ENCODE data around the gene SLC7A5.
A peak's percentile ranks its signal among the peaks of the same experiment; 100 is the strongest.
"Not testable (repeated sequence)": the region's sequence is repeated elsewhere in the genome, so short reads cannot be mapped to it uniquely, and the experiment has no call there.

SLC7A5 gene

DNA sequence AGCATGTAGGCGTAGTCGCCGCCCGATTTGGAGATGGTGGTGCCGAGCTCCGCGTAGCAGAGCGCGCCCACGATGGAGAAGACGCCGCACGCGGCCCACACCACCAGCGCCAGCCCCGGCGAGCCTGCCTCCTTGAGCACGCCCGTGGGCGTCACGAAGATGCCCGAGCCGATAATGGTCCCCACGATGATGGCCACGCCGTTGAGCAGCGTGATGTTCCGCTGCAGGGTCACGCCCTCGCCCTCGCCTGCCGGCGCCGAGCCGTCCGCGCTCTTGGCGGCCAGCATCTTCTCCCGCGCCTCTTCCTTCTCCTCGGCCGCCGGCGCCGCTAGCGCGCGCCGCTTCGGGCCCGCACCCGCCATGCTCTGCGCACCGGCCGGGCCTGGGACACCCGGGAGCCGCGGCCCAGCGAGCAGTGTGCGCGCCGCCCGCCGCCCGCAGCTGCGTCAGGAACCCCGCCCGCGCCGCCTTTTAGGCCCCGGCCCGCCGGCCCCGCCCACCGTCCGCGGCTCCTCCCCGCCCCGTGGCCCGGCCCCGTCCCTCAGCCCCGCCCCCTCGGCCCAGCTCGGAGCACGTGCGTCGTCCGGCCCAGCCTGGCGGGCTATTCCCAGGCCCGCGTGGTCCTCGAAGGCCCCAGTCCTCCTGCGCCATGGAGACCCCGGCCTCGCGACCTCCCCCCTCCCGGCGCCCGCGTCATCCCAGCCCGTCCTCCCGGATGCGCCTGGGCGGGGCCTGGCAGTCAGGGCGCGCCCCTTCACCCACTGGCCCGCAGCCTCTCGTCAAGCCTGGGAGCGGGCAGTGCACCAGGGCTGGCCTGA lies at the start of gene SLC7A5:
TSS of gene SLC7A5 (minus strand) at position 447 of the 818 bp plus-strand sequence. CDS start at position 362, 85 bp downstream.
- peak; percentile 94 for DNase-seq

DNA sequence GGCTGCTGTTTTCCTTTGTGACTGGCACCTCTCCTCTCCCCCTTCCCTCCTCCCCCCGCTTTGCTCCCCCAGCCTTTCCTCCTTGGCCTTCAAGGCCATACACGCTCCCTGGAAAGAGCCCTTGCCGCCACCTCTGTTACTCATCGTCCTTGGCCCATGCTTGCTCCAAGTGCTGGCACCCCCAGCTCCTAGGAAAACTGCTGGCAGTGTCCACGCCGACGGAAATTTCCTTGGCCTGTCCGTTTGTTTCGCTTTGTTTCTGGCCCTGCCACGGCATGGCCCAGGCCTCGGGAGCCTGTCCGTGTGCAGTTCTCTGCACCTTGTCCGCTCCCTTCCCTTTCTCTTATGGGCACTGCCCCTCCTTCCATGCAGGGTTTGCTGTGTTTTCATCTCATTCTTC lies 49.0 kb upstream of the SLC7A5 start:
- no peak for DNase-seq

DNA sequence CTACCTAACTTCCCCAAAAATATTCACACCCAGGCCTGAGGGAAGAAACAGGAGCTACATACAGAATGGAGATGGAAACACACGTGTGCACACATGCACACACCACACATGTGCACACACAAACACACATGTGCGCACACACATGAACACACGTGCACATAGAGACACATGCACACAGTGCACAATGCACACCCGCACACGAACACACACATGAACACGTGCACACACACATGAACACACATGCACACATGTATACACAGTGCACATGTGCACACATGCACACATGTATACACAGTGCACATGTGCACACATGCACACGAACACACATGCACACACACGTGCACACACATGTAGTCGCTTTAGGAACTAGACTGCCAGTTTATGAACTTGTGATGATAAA lies 48.2 kb upstream of the SLC7A5 start:
- no peak for DNase-seq

DNA sequence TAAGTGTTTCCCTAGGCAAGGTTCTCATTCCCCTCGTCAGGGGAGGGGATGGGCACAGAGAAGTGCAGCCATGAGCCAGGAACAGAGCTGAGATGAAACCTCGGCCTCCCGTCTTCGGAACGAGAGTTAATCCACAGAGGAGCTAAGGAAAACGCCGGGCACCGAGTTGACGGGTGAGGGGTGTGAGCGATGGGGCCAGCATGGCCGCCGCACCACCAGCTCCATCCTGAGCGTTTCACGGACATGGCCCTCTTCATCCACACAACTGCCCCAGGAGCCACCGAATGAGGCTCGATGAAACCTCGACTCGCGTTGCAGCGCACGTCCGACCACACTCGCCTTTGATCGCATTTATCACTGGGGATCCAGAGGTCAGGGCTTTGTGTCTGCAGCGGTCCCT lies 45.5 kb upstream of the SLC7A5 start:
- no peak for DNase-seq

DNA sequence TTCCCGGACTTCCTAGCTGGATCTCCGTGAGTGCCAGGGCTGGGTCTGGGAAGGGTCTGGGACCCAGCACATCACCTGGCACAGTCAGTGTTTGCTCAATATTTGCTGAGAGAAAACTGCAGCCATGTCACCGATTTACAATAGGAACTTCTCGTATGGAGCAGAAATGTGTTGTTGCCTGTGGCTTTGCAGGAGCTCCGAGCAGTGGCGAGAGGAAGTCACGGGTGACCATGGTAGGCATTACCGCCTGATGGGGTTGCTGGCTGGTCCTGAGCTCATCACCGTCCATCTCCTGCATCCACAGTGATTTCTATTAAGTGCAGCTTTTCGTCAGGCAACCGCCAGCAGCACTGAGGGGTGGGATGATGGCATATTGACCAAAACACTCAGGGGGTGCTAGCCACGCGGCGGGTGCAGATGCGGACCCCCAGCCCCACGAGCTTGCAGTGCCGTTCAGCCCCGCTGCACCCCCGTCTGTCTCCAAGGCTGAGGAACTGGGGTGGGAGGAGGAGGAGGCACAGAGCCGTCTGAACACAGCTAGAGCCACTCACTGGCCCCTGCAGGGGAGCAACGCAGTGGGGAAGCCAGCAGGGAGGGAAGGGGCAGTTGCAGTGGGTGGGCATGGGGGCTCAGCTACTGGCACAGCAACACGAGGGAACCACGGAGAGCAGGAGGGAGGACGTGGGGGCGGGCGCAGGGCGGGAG lies 44.9 kb upstream of the SLC7A5 start:
- DNase-seq = not testable (repeated sequence)

DNA sequence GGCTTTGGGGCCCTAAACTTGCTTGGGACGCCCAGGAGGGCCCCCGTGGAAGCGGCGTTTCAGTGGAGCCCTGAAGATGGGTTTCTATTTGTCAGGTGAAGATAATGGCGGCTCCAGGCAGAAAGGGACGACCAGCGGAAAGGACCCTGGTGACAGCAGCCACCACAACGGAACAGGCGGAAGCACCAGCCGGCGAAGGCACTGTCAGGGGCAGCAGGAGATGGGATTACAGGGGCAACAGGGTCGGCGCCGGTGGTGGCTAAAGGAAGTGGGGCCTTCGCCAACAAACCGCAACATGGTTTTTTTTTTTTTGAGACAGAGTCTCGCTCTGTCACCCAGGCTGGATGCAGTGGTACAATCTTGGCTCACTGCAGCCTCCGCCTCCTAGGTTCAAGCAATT lies 43.4 kb upstream of the SLC7A5 start:
- DNase-seq = not testable (repeated sequence)

DNA sequence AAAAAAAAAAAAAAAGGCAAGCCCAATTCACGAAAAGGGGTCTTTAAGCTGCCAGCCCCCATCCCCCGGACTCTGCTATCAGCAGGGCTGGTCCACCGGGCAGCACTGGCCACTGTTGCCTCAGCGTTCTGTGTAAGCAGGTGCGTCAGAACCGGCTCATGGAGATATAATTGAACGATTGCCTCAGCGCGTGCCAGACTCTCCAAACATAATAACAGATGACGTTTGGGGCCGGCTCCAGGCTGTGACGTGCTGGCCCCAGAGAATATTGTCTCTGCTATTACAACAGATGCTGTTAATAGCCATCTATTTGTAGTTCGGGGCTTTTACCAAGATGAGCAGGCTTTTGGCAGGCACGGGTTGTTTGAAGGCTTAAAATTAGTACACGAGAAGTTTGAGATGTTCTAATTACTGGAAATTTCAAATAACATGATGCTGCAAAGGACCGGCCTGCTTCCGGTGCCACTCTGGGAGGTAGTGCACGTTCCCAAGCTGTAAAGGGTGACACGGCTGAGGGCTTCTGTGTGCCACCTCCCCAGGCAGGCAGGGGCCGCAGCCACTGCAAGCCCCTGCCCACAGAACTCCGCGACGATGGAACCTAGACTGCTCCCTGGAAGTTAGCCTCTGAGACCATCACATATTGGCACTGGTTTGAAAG lies 41.9 kb upstream of the SLC7A5 start:
- not testable (repeated sequence) for DNase-seq

DNA sequence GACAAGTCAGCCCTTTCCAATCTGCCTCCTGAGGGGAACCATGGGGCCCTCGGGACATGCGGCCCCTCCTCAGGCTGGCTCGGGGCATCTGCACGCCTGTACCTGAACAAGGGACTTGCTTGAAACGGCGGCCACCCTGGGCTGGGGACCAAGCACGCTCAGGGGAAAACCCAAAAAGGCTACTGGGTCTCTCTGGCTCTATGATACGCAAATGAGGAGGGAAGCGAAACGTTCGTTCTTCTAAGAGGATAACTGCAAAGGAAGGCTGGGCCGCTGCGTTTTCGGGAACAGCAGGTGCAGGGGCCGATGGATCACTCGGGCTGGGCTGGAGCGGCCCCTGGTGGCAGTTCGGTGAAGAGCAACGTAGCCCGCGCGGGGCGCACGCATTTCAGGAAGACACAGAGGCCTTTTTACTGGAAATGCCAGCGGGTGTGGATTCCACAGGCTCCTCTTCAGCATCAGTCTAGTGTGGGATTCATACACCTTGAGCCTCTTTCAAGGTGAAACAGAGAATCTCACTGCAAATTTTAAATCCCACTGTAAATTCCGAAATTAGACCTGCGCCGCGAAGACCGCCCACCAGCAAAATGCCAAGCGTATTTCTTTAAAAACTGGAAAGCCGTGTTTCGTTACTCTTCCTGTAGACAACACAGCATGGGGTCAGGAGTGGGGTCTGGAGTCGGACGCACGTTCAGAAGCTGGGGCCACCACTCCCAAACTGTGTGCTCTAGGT lies 40.1 kb upstream of the SLC7A5 start:
- DNase-seq = peak; percentile 88

DNA sequence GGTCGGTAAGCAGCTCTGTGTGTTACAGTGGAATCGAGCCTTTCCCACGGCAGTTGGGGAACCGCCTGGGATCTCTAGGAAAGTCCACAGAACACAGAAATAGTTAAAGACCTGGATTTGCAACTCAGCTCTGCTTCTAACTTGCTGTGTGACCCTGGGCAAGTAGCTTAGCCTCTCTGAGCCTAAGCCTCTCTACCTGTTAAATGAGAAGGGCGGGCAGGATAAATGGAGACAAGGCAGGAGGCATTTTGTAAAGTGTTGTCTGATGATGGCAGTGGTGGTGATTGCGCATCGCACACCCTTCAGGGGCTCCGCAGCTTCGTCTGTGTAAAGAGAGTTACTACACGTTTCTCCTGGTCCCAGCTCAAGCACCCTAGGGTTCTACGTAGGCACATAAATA lies 38.8 kb upstream of the SLC7A5 start:
- DNase-seq = not testable (repeated sequence)

DNA sequence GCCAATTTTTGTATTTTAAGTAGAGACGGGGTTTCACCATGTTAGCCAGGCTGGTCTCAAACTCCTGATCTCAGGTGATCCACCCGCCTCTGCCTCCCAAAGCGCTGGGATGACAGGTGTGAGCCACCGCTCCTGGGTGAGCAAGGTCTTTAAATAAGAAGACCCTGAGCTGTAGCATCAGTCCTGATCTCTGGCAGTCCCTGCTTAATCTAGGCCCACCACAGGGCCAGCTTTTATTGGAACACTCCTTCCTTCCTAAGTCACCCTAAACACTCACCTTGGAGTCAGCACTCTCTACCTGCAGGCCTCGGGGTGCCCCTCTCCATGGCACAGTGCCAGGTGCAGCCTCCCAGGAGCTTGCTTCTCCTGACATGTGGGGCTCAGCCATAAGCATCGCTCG lies 36.2 kb upstream of the SLC7A5 start:
- not testable (repeated sequence) for DNase-seq

DNA sequence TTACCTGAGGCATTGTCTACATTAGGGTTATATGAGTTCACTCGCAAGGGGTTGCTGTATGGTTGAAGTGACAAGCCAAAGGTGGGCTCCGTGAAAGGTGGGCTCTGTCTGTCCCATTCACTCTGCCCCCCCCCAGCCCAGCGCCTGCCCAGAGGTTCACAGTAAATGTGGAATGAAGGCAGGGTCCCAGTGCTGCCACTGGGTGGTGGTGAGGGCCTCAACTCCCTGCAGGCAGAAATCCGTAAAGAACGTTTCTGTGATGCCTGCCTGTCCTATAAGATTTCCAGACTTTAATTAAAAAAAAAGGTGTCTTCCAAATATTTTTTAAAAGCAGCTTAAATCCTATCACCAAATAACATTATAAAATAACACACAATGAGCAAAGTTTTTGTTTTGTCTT lies 35.7 kb upstream of the SLC7A5 start:
- not testable (repeated sequence) for DNase-seq

DNA sequence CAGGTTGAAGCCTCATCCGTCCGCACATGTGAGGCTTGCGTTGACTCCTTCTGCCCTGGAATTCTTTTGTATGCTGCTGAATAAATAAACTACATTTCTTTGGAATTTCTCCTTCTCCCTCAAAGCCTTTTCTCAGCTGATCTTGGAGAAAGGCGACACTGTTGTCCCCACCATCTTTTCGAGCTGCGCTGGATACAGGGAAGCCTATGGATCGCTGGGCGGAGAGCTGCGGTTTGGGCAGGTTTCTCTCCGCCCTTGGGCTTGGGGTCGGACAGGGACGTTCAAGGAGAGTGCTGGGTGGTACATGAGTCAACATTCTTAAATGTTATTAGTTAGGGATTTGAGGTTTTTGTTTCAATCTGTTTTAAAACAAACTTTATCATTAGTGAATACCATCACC lies 31.2 kb upstream of the SLC7A5 start:
- DNase-seq = not testable (repeated sequence)

DNA sequence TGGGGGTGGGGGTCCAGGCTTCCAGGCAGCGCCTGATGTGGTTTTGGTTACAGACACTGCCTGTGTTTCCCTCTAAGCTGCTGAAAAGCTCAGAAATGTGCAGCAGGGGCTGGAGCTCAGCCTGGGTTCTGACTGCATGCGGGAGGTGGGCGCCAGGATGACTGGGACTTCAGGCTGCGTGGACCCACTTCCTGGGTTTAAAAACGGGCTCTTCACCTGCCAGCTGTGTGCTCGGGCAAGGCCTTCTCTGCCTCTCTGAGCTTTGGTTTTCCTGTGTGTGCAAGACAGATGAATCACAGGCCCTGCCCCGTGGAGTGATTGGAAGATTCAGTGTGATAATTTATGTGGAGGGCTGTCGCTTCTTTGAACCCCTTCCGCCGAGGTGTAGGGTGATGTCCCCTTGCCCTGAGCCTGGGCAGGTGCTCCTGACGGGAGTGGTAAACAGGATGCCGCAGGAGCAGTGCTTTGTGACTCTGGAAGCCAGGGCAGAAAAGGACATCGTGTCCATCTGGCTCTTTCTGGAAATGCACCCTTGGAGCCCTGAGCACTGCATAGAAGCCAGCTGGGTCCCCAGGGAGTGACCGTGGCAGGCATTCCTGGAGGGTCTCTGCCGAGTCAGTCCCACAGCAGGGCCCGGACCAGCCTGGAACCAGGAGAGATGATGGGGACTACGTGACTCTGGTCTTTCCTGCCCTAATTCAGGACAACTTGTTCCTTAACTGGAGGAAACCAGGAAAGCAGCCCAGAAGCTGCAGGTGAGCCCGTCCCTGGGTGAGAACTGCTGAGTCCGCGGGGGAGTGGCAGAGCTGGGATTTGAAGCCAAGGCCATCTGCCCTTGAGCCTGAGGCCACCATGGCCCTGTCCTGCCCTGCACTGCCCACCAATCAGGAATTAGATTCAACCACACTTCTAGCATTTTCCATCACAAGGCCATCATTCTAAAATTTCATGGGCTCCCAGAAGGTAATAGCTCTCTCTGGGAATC lies 28.5 kb upstream of the SLC7A5 start:
- DNase-seq = peak; percentile 44

DNA sequence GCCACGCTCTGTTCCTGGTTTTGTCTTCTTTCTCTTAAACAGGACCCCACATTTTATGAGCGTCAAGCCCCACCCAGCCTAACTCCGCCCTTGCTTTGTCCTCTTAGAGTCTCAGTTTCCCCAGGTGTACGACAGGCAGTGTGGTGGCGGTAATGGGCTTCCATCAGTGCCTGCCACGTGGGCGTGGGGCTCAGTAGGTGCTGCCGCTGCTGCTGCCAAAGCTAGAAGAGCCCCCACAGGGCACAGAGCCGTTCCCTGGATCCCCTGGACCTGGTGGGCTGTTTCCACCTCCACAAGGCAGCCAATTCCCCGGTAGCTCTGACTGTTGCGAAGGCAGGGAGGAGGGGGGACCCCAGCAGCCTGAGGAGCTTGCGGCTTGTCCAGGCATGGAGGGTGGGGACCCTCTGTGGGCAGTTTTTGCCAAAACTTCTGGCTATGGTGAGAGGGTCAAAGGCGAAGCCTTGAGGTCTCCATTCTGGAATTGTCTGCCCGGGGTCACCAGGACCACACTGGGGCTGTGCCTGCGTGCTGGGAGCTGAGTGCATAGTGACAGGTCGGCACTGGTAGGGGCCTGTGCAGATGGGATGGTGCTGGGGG lies 27.7 kb upstream of the SLC7A5 start:
- not testable (repeated sequence) for DNase-seq

DNA sequence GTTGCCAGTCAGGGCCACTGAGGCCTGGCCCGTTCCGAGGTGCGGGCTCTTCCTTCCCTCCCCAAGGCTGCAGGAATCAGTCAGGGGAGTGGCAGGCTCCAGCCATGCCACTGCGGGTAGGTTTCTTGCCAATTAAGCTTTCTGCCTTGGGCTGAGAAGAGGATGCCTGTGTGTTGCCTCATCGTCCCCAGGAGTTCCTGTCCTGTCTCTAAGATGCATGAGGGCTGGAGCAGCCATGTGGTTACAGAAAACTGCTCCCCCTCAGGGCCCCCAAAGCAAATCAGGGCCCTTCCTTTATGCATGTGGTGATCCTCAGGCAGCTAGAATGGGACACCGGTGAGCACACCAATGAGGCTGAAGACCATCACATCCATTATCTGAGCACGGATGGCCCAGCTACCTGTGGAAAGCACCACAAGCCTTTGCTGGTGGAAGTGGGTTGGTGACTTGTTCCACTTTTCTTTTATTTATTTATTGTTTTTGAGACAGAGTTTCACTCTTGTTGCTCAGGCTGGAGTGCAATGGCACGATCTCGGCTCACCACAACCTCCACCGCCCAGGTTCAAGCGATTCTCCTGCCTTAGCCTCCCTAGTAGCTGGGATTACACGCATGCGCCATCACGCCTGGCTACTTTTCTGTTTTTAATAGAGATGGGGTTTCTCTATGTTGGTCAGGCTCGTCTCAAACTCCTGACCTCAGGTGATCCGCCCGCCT lies 27.0 kb upstream of the SLC7A5 start:
- not testable (repeated sequence) for DNase-seq

DNA sequence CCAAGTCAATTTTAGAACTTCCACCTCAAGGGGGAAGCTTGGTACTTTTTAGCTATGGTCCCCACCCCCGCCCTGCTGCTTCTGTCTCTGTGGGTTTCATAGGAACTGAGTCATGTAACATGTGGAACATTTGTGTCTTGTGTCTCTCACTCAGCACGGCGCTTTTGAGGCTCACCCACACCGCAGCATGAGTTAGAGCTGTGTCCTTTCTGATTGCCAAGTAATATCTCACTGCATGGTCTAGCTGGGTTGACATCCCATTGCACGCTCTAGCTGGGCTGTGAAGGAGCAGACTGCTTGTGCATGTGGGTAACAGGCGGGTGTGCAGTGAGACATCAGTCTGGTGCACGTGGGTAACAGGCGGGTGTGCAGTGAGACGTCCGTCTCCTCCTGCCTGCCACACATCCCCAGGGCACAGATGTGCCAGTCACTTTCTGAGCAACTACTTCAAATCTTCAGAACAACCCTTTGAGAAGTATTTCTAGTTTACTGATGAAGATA lies 26.4 kb upstream of the SLC7A5 start:
- DNase-seq = peak; percentile 70

DNA sequence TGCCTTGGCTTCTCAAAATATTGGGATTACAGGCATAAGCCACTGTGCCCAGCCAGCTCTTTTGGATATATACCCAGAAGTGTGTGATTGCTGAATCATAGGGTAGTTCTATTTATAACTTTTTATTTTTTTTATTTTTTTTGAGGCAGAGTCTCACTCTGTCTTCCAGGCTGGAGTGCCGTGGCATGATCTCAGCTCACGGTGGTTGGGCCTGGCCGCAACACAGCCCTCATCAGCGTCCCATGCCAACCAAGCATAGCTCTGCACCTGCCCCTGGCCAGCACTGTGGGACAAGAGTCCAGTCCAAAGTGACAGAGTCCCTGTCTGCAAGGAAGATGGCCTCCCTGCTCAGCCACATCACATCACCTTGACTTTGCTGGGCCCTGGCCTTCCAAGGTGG lies 24.7 kb upstream of the SLC7A5 start:
- DNase-seq = not testable (repeated sequence)

DNA sequence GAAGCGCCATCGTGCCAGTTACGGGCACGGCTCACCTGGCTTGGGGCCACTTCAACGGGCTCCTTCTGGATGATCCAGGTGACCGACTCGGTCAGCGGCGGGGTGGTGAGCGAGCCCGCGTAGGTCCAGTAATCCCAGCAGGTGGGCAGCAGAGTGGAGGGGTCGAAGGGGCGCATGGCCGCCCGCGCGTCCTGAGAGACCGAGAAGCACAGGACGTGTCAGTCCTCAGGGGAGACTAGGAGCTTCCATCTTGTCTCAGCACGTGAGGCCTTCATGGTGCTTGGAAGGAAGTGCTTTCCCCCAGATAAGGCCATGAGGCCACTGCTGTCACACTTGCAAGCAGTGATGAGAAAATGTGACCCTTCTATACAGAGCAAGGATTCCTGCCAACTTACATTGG lies 22.5 kb upstream of the SLC7A5 start:
- DNase-seq = no peak

DNA sequence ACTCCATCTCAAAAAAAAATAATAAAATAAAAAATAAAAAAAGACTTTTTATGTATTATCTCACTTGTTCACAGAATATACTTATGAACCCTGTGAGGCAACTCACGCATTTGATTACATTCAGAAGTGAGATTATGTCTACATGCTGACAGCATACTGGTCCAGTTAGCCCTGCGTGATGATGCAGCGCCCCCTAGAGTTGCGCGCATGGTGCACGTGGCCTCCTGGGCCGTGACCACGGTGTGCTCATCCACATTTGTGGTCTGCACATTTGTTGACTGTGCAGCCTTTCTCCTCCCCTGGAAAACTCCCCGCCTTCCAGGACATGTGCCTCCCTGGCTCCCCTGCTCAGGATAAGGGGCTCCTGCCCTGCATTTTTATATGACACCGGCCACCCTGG lies 20.5 kb upstream of the SLC7A5 start:
- not testable (repeated sequence) for DNase-seq

DNA sequence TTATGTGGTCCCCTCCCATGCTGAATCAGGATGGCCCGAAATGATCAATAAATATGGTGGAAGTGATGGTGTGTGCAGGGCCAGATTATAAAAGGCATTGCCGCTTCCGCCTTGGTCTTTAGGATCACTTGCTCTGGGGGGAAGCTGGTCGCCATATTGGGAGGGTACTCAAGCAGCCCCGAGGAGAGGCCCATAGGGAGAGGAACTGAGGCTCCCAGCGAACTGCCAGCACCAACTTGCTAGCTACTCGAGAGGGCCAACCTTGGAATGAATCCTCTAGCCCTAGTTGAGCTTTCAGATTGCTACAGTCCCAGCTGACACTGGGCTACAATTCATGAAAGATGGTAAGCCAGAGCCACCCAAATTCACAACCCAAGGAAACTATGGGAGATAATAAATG lies 19.0 kb upstream of the SLC7A5 start:
- not testable (repeated sequence) for DNase-seq

Data from stimulated activated CD4-positive, alpha-beta T cell treated with anti-CD3 and anti-CD28 coated beads, Interleukin-12 subunit alpha, Interleukin-12 subunit beta, amount 100 ng/mL, for 4 hours (primary cell).